ENCODE measurements around the gene FGF3.

Gene FGF3

GRCh38 chr11:69823641-69824265 lies 4.5 kb upstream of the FGF3 start:
- no peak for DNase-seq (ENCODE audit: low spot score)

- DNase-seq (ENCODE audit: low spot score), result no peak
Measured at GRCh38 chr11:69822676-69823494, 3.7 kb upstream of the FGF3 start.

GRCh38 chr11:69821511-69822040 lies 2.4 kb upstream of the FGF3 start:
- DNase-seq (ENCODE audit: low spot score), result no peak

- DNase-seq (ENCODE audit: low spot score), result no peak
Measured at GRCh38 chr11:69820441-69820840, 1.2 kb upstream of the FGF3 start.

- no peak for DNase-seq (ENCODE audit: low spot score)
Measured at GRCh38 chr11:69819541-69820070, 390 bp upstream of the FGF3 start.

- no peak for DNase-seq (ENCODE audit: low spot score)
Measured at GRCh38 chr11:69818231-69818602, 999 bp downstream of the FGF3 start.

GRCh38 chr11:69817265-69818230 lies 1.7 kb downstream of the FGF3 start:
- no peak for DNase-seq (ENCODE audit: low spot score)

GRCh38 chr11:69816671-69817070 lies 2.5 kb downstream of the FGF3 start:
- DNase-seq (ENCODE audit: low spot score), result no peak

GRCh38 chr11:69815973-69816372 lies 3.2 kb downstream of the FGF3 start:
- DNase-seq (ENCODE audit: low spot score), result no peak

- no peak for DNase-seq (ENCODE audit: low spot score)
Measured at GRCh38 chr11:69814902-69815301, 4.3 kb downstream of the FGF3 start.

GRCh38 chr11:69814411-69814810 lies 4.8 kb downstream of the FGF3 start:
- no peak for DNase-seq (ENCODE audit: low spot score)

GRCh38 chr11:69813839-69814238 lies 5.4 kb downstream of the FGF3 start:
- DNase-seq (ENCODE audit: low spot score), result no peak

GRCh38 chr11:69812946-69813345 lies 6.3 kb downstream of the FGF3 start:
- no peak for DNase-seq (ENCODE audit: low spot score)

GRCh38 chr11:69812256-69812655 lies 7.0 kb downstream of the FGF3 start:
- no peak for DNase-seq (ENCODE audit: low spot score)

GRCh38 chr11:69811431-69811830 lies 7.8 kb downstream of the FGF3 start:
- no peak for DNase-seq (ENCODE audit: low spot score)

GRCh38 chr11:69810289-69811118 lies 8.7 kb downstream of the FGF3 start:
- no peak for DNase-seq (ENCODE audit: low spot score)

GRCh38 chr11:69808667-69809086 lies 10.5 kb downstream of the FGF3 start:
- DNase-seq (ENCODE audit: low spot score), result no peak

- DNase-seq (ENCODE audit: low spot score), result no peak
Measured at GRCh38 chr11:69807106-69807815, 12.0 kb downstream of the FGF3 start.

GRCh38 chr11:69804769-69805508 lies 14.3 kb downstream of the FGF3 start:
- no peak for DNase-seq (ENCODE audit: low spot score)

Data from CD4-positive, alpha-beta T cell treated with Interleukin-15 for 4 hours (primary cell).